Neural crest cell (in vitro differentiated cells): ENCODE results near the gene MIF4GD. TPM values are rescaled to one million over a fixed set of nuclear protein-coding genes. Genes with fewer than 3 reads are reported as not detected.

Experiments used
- DNase-seq: peaks from one replicate; pipeline ENCODE4 v3.0.0; 2021; ENCODE audit warnings: low read depth, mixed read lengths, low spot score
- H3K27ac Mint-ChIP-seq: one replicate; pipeline ENCODE4 v1.8.0; 2021; ENCODE audit warnings: mild to moderate bottlenecking, mixed read lengths; ENCODE audit not compliant: unreplicated experiment
- H3K27me3 Mint-ChIP-seq: 2 replicates; pipeline ENCODE4 v1.8.0; 2021; ENCODE audit warnings: low read depth, mild to moderate bottlenecking, mixed read lengths
- H3K36me3 Mint-ChIP-seq: 2 replicates; pipeline ENCODE4 v1.8.0; 2021; ENCODE audit warnings: low read depth, mild to moderate bottlenecking, mixed read lengths
- H3K4me1 Mint-ChIP-seq: 2 replicates; pipeline ENCODE4 v1.8.0; 2021; ENCODE audit warnings: mixed read lengths
- H3K4me3 Mint-ChIP-seq: one replicate; pipeline ENCODE4 v1.8.0; 2021; ENCODE audit warnings: mild to moderate bottlenecking, mixed read lengths
- H3K9me3 Mint-ChIP-seq: 2 replicates; pipeline ENCODE4 v1.8.0; 2021; ENCODE audit warnings: mixed read lengths
- long read RNA-seq: library from polyadenylated mRNA; unstranded; transcript quantifications from one replicate; pipeline ENCODE4 v2.0.0, GENCODE V29; 2020
- total RNA-seq: library from RNA; stranded (reverse); gene quantifications from 2 replicates; pipeline ENCODE4 v1.2.1, GENCODE V29; 2021
- TF ChIP-seq, protein P1 (sequence below): fragments of 200-600 bp; sonication (generic); conservative IDR thresholded peaks from 2 replicates; pipeline ENCODE4 v1.5.0; 2021; ENCODE audit warnings: antibody characterized with exemption, mild to moderate bottlenecking

MIF4GD gene, protein sequence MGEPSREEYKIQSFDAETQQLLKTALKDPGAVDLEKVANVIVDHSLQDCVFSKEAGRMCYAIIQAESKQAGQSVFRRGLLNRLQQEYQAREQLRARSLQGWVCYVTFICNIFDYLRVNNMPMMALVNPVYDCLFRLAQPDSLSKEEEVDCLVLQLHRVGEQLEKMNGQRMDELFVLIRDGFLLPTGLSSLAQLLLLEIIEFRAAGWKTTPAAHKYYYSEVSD
- 13.8 and 15.9 TPM in 2 replicates for total RNA-seq
- long read RNA-seq, partial matches to known transcripts: 1 of 8 reads
- long read RNA-seq, other reads (novel, unspliced or antisense): 1 of 8 reads

DNA sequence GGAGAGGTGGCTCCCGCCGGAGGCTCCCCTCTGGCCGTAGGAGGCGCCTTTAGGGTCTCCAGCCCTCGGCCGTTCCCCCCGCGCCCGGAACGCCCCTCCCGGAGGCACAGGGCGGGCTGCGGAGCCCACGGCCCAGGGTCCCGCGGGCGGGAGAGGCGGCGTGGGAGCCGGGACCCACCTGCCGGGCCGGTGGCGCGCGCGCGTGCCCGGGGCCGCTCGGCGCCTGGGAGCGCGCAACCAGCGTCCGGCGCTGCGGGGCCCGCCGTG lies at the start of gene MIF4GD:
Gene MIF4GD, minus strand, starts transcription at position 266 of the 267 bp plus-strand sequence. CDS start 1,036 bp downstream, outside the sequence.
- Mint-ChIP-seq H3K27ac (no peak within 1 kb of the TSS), H3K4me3 (peak within 1 kb of the TSS; percentile 82), H3K27me3 (no peaks in the 10 kb centered on the region), H3K36me3 (peaks cover 3% of the 10 kb centered on the region), H3K9me3 (no peaks in the 10 kb centered on the region), H3K4me1 (peaks cover 17% of the 10 kb centered on the region)
- TF ChIP-seq, protein P1, sequence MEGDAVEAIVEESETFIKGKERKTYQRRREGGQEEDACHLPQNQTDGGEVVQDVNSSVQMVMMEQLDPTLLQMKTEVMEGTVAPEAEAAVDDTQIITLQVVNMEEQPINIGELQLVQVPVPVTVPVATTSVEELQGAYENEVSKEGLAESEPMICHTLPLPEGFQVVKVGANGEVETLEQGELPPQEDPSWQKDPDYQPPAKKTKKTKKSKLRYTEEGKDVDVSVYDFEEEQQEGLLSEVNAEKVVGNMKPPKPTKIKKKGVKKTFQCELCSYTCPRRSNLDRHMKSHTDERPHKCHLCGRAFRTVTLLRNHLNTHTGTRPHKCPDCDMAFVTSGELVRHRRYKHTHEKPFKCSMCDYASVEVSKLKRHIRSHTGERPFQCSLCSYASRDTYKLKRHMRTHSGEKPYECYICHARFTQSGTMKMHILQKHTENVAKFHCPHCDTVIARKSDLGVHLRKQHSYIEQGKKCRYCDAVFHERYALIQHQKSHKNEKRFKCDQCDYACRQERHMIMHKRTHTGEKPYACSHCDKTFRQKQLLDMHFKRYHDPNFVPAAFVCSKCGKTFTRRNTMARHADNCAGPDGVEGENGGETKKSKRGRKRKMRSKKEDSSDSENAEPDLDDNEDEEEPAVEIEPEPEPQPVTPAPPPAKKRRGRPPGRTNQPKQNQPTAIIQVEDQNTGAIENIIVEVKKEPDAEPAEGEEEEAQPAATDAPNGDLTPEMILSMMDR: no peak
- no peak for DNase-seq

DNA sequence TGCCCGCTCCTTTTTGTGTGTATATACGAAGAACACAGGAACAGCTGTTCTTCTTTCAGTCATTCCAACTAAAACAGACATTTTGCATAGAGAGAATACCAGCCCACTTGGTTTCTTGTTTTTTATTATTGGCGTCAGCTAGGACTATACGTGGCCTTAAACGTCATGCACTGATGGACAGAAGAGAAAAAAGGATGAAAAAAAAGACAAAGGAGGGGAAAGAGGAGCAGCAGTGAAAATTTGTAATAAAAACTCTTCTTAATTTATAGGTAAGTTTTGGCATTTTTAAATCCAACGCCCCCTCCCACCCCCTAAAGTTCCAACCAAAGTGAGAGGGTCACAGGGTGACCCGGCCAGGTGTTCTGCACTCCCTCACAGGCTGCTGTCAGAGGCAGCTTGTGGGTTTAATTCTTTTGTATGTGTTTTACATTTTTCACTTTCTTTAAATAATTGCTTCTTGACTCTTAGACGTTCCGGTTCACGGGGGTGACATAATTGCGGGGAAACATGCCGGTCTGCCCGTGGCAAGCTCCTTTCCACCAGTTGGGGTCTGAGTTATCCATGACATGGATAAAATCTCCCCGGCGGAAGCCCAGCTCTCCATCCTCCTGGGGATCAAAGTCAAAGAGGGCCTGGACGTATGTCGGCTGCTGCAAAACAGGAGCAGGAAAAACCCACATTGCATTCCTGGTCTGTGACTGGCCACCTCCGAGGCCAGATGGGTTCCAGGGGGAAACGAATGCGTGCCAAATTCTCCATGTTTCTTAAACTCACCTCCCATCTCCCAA lies 49.1 kb upstream of the MIF4GD start:
- H3K36me3 Mint-ChIP-seq: no peaks in the 10 kb centered on the region
- H3K4me3 Mint-ChIP-seq: no peak overlapping the region
- H3K4me1 Mint-ChIP-seq: no peaks in the 10 kb centered on the region
- TF ChIP-seq, protein P1: no peak
- no peak overlapping the region for H3K27ac Mint-ChIP-seq
- no peak for DNase-seq
- H3K27me3 Mint-ChIP-seq: no peaks in the 10 kb centered on the region
- no peaks in the 10 kb centered on the region for H3K9me3 Mint-ChIP-seq

DNA sequence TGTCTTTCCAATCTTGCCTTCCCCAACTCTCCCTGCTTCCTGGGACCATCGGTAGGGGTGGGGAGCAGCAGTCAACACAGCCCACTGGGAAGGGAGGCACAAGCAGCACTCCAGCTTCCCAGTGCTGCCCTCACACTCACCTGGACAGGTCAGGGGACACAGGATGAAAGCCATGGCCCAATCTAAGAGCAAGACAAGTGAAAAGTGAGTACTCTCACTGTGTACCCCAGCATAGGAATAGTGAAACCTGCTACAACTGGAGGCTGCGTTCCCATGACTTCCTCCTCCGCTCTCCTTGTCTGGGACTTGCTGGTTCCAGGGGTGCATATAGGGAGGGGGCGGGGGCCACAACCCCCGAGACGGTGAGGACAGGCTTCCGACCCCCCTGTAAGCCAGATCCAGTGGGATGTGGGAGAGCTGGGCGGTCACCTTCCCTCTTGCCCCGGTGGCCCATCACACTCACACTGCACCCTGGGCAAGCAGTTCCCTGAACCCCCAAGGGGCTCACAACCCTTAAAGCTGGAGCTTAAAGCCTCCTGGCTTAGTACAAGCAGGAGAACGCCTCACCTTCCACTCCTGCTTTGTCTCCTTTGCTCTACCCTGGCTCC lies 47.7 kb upstream of the MIF4GD start:
- TF ChIP-seq, protein P1: no peak
- Mint-ChIP-seq H3K27me3 (no peaks in the 10 kb centered on the region), H3K27ac (peak overlapping the region; percentile 62), H3K4me1 (no peaks in the 10 kb centered on the region), H3K36me3 (no peaks in the 10 kb centered on the region), H3K4me3 (no peak overlapping the region), H3K9me3 (no peaks in the 10 kb centered on the region)
- no peak for DNase-seq

DNA sequence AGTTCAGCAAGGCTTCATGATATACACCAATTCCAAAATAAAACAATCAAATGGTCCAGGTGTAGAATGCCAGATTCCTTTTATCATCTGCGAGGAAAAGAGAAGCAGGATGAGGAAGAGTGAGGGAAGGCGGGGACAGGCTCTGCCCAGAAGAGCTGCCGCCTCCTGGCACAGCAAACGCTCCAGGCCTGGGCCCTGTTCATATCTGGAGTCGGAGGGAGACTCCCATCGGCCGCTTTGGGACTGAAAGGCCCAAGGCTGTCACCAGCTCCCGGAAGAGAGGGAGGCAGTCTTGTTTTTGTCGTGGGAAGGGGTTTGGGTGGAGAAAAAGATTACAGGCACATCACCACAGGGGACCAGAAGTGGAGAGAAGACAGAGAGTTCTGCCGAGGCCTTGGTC lies 47.2 kb upstream of the MIF4GD start:
- DNase-seq: no peak
- Mint-ChIP-seq H3K4me3 (no peak overlapping the region), H3K27ac (no peak overlapping the region), H3K4me1 (no peaks in the 10 kb centered on the region), H3K27me3 (no peaks in the 10 kb centered on the region), H3K36me3 (no peaks in the 10 kb centered on the region), H3K9me3 (no peaks in the 10 kb centered on the region)
- TF ChIP-seq, protein P1: no peak

DNA sequence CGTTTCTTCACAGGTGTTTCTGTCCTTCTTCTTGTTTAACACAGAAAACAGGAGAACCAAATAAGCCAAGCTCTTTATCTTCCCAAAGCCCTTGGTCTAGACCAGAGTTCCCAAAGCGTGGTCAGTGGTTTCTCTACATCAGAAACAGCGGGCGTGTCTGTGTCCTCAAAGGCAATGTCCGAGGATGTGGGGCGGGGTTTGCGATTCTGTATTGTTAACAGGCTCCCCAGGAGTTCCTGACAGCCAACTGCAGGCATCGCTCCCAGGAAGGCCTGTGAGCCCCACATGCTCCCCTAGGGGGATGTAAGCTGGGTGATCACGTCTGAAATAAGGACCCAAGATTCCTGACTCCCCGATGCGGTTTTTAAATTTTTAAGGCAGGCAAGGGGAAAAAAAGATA lies 46.6 kb upstream of the MIF4GD start:
- no peaks in the 10 kb centered on the region for H3K27me3 Mint-ChIP-seq
- H3K4me1 Mint-ChIP-seq: no peaks in the 10 kb centered on the region
- no peak overlapping the region for H3K4me3 Mint-ChIP-seq
- H3K9me3 Mint-ChIP-seq: no peaks in the 10 kb centered on the region
- TF ChIP-seq, protein P1: no peak
- no peaks in the 10 kb centered on the region for H3K36me3 Mint-ChIP-seq
- H3K27ac Mint-ChIP-seq: no peak overlapping the region
- DNase-seq: no peak
